Measurements from ENCODE around the gene BCL7B. TPM values are rescaled to one million over a fixed set of nuclear protein-coding genes. Genes with fewer than 3 reads are reported as not detected.
"Not testable (repeated sequence)": the region's sequence is repeated elsewhere in the genome, so short reads cannot be mapped to it uniquely, and the experiment has no call there.

The BCL7B gene
- total and polyA plus RNA-seq, 8 donors, result 9.0 to 105 (median 65.2) TPM

DNA sequence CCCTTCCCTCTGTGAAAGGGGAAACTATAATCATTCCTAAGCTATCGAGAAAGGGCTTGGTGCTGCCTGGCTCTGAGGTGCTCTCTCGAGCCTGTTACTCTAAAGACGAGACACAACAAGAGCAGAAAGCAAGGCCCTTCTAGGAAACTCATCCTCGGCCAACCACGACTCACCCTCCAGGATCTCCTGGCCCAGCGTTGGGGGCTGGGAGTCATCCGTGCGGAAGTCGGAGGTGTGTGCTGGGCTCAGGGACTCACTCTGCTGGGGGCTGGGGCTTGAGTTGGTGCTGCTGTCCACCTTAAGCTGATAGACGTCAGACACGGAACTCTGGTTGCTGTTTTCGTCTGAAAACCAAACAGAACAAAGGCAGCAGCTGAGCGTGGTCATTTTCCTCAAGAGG lies 17.8 kb downstream of the BCL7B start:
- peaks cover 73 to 100% (median 94%) of the 10 kb centered on the region in 4 donors for H3K36me3 ChIP-seq
- no peaks in the 10 kb centered on the region for H3K27me3 ChIP-seq
- intact Hi-C loops (cut with DNase I; ENCODE audit: low total_unique reads), result no loop called here
- no peak overlapping the region for H3K27ac ChIP-seq
- 93 to 97% (median 95%) methylated on average over 13 of the region's 13 CpGs for WGBS, 5 donors
- DNase-seq, result no peak
- TF ChIP-seq, protein P1, sequence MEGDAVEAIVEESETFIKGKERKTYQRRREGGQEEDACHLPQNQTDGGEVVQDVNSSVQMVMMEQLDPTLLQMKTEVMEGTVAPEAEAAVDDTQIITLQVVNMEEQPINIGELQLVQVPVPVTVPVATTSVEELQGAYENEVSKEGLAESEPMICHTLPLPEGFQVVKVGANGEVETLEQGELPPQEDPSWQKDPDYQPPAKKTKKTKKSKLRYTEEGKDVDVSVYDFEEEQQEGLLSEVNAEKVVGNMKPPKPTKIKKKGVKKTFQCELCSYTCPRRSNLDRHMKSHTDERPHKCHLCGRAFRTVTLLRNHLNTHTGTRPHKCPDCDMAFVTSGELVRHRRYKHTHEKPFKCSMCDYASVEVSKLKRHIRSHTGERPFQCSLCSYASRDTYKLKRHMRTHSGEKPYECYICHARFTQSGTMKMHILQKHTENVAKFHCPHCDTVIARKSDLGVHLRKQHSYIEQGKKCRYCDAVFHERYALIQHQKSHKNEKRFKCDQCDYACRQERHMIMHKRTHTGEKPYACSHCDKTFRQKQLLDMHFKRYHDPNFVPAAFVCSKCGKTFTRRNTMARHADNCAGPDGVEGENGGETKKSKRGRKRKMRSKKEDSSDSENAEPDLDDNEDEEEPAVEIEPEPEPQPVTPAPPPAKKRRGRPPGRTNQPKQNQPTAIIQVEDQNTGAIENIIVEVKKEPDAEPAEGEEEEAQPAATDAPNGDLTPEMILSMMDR (IDR thresholded peaks at IDR 0.05), result no peak
- TF ChIP-seq EP300 (IDR thresholded peaks at IDR 0.05) (no peak), POLR2AphosphoS5 (IDR thresholded peaks at IDR 0.05) (no peak), POLR2A (IDR thresholded peaks at IDR 0.05) (no peak)
- no peaks in the 10 kb centered on the region for H3K9me3 ChIP-seq
- no peaks in the 10 kb centered on the region for H3K4me1 ChIP-seq
- no peak overlapping the region for H3K4me3 ChIP-seq

DNA sequence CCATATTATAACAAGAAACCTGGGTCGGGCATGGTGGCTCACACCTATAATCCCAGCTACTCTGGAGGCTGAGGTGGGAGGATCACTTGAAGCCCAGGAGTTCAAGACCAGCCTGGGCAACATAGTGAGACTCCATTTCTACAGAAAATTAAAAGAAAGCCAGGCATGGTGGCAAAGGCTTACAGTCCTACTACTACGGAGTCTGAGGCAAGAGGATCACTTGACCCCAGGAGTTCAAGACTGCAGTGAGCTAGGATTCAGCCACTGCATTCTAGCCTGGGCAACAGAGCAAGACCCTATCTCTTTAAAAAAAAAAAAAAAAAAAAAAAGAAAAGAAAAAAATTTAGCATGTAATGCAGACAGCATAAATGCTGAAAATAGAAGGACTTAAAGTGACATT lies 19.0 kb downstream of the BCL7B start:
- DNase-seq; H3K4me3 ChIP-seq; H3K4me1 ChIP-seq; H3K27ac ChIP-seq; H3K27me3 ChIP-seq; intact Hi-C loops (cut with DNase I; ENCODE audit: low total_unique reads); H3K9me3 ChIP-seq: not testable (repeated sequence)
- WGBS, 5 donors, result 95 to 100% (median 96%) methylated on average over 2 of the region's 2 CpGs
- H3K36me3 ChIP-seq, result peaks cover 71 to 100% (median 99%) of the 10 kb centered on the region in 4 donors

DNA sequence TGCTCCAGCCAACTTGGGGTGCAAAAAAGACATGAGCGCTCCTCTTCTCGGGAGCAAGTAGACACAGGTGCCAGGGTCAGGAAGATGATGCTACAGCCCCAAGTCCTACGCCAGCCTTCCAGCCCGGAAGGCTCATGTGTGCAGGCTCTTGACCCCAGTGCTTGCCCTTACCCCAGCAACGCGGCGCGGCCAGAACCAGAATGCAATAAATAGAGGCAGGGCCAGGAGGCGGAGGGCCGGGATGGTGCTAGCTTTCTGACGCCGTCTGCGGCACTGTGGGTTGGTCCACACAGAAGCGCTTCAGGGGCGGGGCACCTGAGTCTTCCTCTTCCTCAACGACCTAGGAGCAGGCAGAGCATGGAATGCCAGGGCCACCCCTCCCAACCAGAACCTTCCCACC lies 20.4 kb downstream of the BCL7B start:
- Histone ChIP-seq H3K27ac (no peak overlapping the region), H3K27me3 (no peaks in the 10 kb centered on the region), H3K4me1 (no peaks in the 10 kb centered on the region), H3K4me3 (no peak overlapping the region), H3K36me3 (peaks cover 56 to 99% (median 91%) of the 10 kb centered on the region in 4 donors), H3K9me3 (no peaks in the 10 kb centered on the region)
- intact Hi-C loops (cut with DNase I; ENCODE audit: low total_unique reads), result no loop called here
- DNase-seq, result no peak
- WGBS, 5 donors, result 89 to 94% (median 92%) methylated on average over 16 of the region's 16 CpGs
- no peak for TF ChIP-seq POLR2AphosphoS5 (IDR thresholded peaks at IDR 0.05)
- TF ChIP-seq, protein P1 (IDR thresholded peaks at IDR 0.05), result no peak

DNA sequence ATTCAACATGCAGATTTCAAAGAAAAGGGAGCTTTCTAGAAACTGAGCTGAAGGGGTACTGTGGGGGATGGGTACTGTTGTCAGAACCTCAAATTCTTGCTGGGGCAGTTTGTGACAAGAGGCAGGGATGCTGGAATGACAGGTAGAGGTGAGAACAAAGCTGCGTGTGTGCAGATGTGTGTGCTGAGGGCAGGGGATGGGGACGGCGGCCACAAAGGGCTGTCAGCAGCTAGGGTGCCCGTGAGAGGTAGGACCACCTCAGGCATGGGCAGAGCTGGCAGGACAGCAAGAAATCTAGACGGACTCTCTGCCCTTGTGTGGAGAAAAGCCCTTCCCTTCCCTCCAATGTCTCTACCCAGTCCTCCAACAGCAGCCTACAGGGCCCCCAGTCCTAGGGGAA lies 21.0 kb downstream of the BCL7B start:
- intact Hi-C loops (cut with DNase I; ENCODE audit: low total_unique reads), result no loop called here
- no peak overlapping the region for H3K4me3 ChIP-seq
- TF ChIP-seq, protein P1 (IDR thresholded peaks at IDR 0.05), result no peak
- TF ChIP-seq POLR2AphosphoS5 (IDR thresholded peaks at IDR 0.05) (no peak), POLR2A (IDR thresholded peaks at IDR 0.05) (no peak), EP300 (IDR thresholded peaks at IDR 0.05) (no peak)
- WGBS, 5 donors, result 81 to 88% (median 83%) methylated on average over 5 of the region's 5 CpGs
- H3K27me3 ChIP-seq, result no peaks in the 10 kb centered on the region
- H3K27ac ChIP-seq, result no peak overlapping the region
- peaks cover 53 to 93% (median 88%) of the 10 kb centered on the region in 4 donors for H3K36me3 ChIP-seq
- no peak for DNase-seq
- H3K4me1 ChIP-seq, result no peaks in the 10 kb centered on the region
- H3K9me3 ChIP-seq, result no peaks in the 10 kb centered on the region

DNA sequence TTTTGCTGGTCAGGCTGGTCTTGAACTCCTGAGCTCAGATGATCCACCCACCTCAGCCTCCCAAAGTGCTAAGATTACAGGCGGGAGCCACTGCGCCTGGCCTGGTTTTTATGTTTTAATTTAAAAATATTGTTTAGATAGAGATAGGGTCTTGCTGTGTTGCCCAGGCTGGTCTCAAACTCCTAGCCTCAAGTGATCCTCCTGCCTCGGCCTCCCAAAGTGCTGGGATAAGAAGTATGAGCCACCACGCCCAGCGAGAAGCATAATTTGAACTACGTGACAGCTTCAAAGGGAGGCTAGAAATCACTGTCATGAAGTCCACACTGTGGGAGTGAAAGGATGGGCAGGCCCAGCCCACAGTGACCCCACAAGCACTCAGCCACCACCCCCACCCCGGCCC lies 21.6 kb downstream of the BCL7B start:
- peaks cover 53 to 91% (median 83%) of the 10 kb centered on the region in 4 donors for H3K36me3 ChIP-seq
- DNase-seq; H3K9me3 ChIP-seq; H3K4me3 ChIP-seq; H3K27me3 ChIP-seq; H3K4me1 ChIP-seq; intact Hi-C loops (cut with DNase I; ENCODE audit: low total_unique reads); H3K27ac ChIP-seq: not testable (repeated sequence)
- 90 to 98% (median 95%) methylated on average over 7 of the region's 7 CpGs for WGBS, 5 donors
